Lower lobe of right lung (tissue), 2 donors: ENCODE data around the gene RNASEH2B. TPM values are rescaled to one million over a fixed set of nuclear protein-coding genes. Genes with fewer than 3 reads are reported as not detected.

Source experiments
- ATAC-seq, 2 donors: fragments of 200-7000 bp; cut with Tn5 transposase; one replicate each; pipeline ENCODE4 v1.9.1; 2020 to 2022; ENCODE audit warnings: mild to moderate bottlenecking in 2 of 2, moderate library complexity in 2 of 2
- DNase-seq: peaks from one replicate; pipeline ENCODE4 v3.0.0-alpha.2; 2020
- H3K27ac ChIP-seq: fragments of 200-600 bp; one replicate; pipeline ENCODE4 v1.8.0; 2022
- H3K27me3 ChIP-seq: fragments of 200-600 bp; one replicate; pipeline ENCODE4 v1.8.0; 2022; ENCODE audit warnings: low read depth
- H3K36me3 ChIP-seq: fragments of 200-600 bp; one replicate; pipeline ENCODE4 v1.8.0; 2022; ENCODE audit warnings: mild to moderate bottlenecking
- H3K4me1 ChIP-seq: fragments of 200-600 bp; one replicate; pipeline ENCODE4 v1.8.0; 2022
- H3K4me3 ChIP-seq: fragments of 200-600 bp; one replicate; pipeline ENCODE4 v1.8.0; 2022; ENCODE audit warnings: mild to moderate bottlenecking
- H3K9me3 ChIP-seq: fragments of 200-600 bp; one replicate; pipeline ENCODE4 v1.8.0; 2022
- intact Hi-C: fragments of 100-400 bp; cut with DNase I; formaldehyde crosslinking; loops from one replicate; pipeline ENCODE4 v1.11.0; 2022
- total RNA-seq: library from RNA; stranded (reverse); fragmentation: NEBNext Ultra II Directional; extraction: Animal tissue kit (Norgen Biotek cat#: 25700); gene quantifications from one replicate; pipeline ENCODE4 v1.2.1, GENCODE V29; 2021
- TF ChIP-seq, protein P1 (sequence below): fragments of 200-600 bp; IDR thresholded peaks from one replicate; pipeline ENCODE4 v1.8.0; 2022; ENCODE audit warnings: antibody characterized with exemption, mild to moderate bottlenecking
- donor health status: DM: no; HTN: yes; CAD: no; lungs with severe emphysema.

Gene RNASEH2B
- total RNA-seq, 1 donor from 2014 or later, result 50.7 TPM

GRCh38 chr13:50893211-50893852 lies 16.3 kb upstream of the RNASEH2B start:
- Histone ChIP-seq H3K27ac (peak overlapping the region; percentile 64), H3K4me1 (peaks cover 8% of the 10 kb centered on the region), H3K36me3 (no peaks in the 10 kb centered on the region), H3K4me3 (no peak overlapping the region), H3K27me3 (no peaks in the 10 kb centered on the region), H3K9me3 (no peaks in the 10 kb centered on the region)
- ATAC-seq (peak in 1 of 2 donors; percentile 59), DNase-seq (no peak)
- intact Hi-C loops, result no loop called here
- TF ChIP-seq, protein P1, sequence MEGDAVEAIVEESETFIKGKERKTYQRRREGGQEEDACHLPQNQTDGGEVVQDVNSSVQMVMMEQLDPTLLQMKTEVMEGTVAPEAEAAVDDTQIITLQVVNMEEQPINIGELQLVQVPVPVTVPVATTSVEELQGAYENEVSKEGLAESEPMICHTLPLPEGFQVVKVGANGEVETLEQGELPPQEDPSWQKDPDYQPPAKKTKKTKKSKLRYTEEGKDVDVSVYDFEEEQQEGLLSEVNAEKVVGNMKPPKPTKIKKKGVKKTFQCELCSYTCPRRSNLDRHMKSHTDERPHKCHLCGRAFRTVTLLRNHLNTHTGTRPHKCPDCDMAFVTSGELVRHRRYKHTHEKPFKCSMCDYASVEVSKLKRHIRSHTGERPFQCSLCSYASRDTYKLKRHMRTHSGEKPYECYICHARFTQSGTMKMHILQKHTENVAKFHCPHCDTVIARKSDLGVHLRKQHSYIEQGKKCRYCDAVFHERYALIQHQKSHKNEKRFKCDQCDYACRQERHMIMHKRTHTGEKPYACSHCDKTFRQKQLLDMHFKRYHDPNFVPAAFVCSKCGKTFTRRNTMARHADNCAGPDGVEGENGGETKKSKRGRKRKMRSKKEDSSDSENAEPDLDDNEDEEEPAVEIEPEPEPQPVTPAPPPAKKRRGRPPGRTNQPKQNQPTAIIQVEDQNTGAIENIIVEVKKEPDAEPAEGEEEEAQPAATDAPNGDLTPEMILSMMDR, result no peak

- no peaks in the 10 kb centered on the region for H3K36me3 ChIP-seq
- H3K27ac ChIP-seq, result no peak overlapping the region
- H3K9me3 ChIP-seq, result no peaks in the 10 kb centered on the region
- H3K4me3 ChIP-seq, result no peak overlapping the region
- DNase-seq, result no peak
- TF ChIP-seq, protein P1, result no peak
- H3K27me3 ChIP-seq, result no peaks in the 10 kb centered on the region
- intact Hi-C loops, result no loop called here
- ATAC-seq, result no peak
- peaks cover 8% of the 10 kb centered on the region for H3K4me1 ChIP-seq
These were observed 15.6 kb upstream of the RNASEH2B start for GRCh38 chr13:50894012-50894411.

DNA sequence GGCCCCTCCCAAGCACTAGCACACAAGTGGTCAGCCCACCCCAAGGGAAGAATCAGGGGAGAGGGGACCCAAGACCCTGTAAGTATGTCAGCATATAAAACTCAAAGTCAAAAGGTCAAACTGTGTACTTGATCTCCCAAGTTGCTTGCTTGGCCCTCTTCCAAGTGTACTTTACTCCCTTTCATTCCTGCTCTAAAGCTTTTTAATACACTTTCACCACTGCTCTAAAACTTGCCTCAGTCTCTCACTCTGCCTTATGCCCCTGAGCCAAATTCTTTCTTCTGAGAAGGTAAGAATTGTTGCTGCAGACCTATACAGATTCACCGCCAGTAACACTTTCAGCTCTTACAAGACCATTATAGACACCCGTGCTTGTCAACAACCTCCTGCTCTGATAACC lies 15.1 kb upstream of the RNASEH2B start:
- Histone ChIP-seq H3K27ac (no peak overlapping the region), H3K4me1 (peaks cover 8% of the 10 kb centered on the region), H3K4me3 (no peak overlapping the region), H3K27me3 (no peaks in the 10 kb centered on the region), H3K36me3 (no peaks in the 10 kb centered on the region), H3K9me3 (no peaks in the 10 kb centered on the region)
- no peak for ATAC-seq
- DNase-seq, result no peak
- TF ChIP-seq, protein P1, result no peak
- intact Hi-C loops, result no loop called here

DNA sequence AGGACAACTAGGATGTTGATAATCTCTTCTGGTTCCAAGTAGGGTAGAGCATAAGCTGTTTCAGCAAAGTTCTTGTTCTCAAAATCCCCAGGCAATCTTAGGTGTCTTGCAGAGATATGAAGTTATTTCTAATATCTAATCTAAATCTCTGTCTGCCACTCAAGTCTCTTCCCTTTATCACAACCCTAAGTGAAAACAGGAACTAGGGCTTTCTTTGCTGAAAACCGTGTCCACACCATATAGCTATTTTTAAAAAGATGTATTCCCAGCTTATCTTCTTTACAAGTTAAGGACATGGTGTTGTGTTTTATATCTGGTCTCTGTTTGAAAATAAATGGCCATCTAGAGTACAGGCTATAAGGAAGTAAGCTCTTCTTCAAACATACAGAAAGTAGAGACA lies 11.3 kb upstream of the RNASEH2B start:
- no peak for ATAC-seq

GRCh38 chr13:50901701-50902100 lies 7.9 kb upstream of the RNASEH2B start:
- intact Hi-C loops, result no loop called here

More for the DNA sequence above, 11.3 kb upstream of the RNASEH2B start:
- DNase-seq, result no peak
- Histone ChIP-seq H3K4me1 (peaks cover 6% of the 10 kb centered on the region), H3K27ac (no peak overlapping the region), H3K9me3 (no peaks in the 10 kb centered on the region), H3K36me3 (no peaks in the 10 kb centered on the region), H3K4me3 (no peak overlapping the region), H3K27me3 (no peaks in the 10 kb centered on the region)
- TF ChIP-seq, protein P1, result no peak
- intact Hi-C loops, result no loop called here

More at GRCh38 chr13:50901701-50902100, 7.9 kb upstream of the RNASEH2B start:
- no peaks in the 10 kb centered on the region for H3K4me1 ChIP-seq
- ATAC-seq, result no peak
- TF ChIP-seq, protein P1, result no peak
- no peak overlapping the region for H3K27ac ChIP-seq
- H3K27me3 ChIP-seq, result no peaks in the 10 kb centered on the region
- H3K4me3 ChIP-seq, result no peak overlapping the region
- no peak for DNase-seq
- no peaks in the 10 kb centered on the region for H3K9me3 ChIP-seq
- H3K36me3 ChIP-seq, result no peaks in the 10 kb centered on the region
